BJ (cell line): Measurements from ENCODE around the gene KLHDC4. TPM values are rescaled to one million over a fixed set of nuclear protein-coding genes. Genes with fewer than 3 reads are reported as not detected.
A peak's percentile ranks its signal among the peaks of the same experiment; 100 is the strongest.
"Not testable (repeated sequence)": the region's sequence is repeated elsewhere in the genome, so short reads cannot be mapped to it uniquely, and the experiment has no call there.

Source experiments
- CTCF ChIA-PET: fragments of 350-600 bp; formaldehyde crosslinking; extraction: SDS; loops from one replicate; lab custom pipeline; 2021; ENCODE audit warnings: antibody characterized with exemption, inconsistent platforms; lab: Yijun Ruan, JAX
- POLR2A ChIA-PET: fragments of 300-600 bp; sonication (Branson Sonifier 250); formaldehyde crosslinking; extraction: SDS; loops from one replicate; lab custom pipeline; 2021; ENCODE audit warnings: antibody characterized with exemption; lab: Charles Lee
- DNase-seq: peaks from one replicate; pipeline ENCODE4 v3.0.0-alpha.2; 2011; ENCODE audit warnings: low read depth
- H3K27me3 ChIP-seq: 2 replicates; pipeline ENCODE4 v1.6.0; 2011; ENCODE audit warnings: low read length; ENCODE audit not compliant: control insufficient read depth, insufficient read depth
- H3K36me3 ChIP-seq: 2 replicates; pipeline ENCODE4 v1.5.1; 2011; ENCODE audit warnings: low read length; ENCODE audit not compliant: control insufficient read depth, insufficient read depth
- H3K4me3 ChIP-seq: 2 replicates; pipeline ENCODE4 v1.5.1; 2011; ENCODE audit warnings: low read depth, mild to moderate bottlenecking, control low read depth, low read length
- polyA plus RNA-seq: library from polyadenylated mRNA; depleted of rRNA; stranded (reverse); fragments of >200 nt; gene quantifications from 2 replicates; pipeline ENCODE4 v1.2.3, GENCODE V29; 2011
- TF ChIP-seq, protein P1 (sequence below): IDR thresholded peaks from 2 replicates; pipeline ENCODE4 v1.5.1; 2011; ENCODE audit warnings: low read depth, mild to moderate bottlenecking, control low read depth, inconsistent platforms, low read length, moderate library complexity; ENCODE audit not compliant: insufficient read depth

The KLHDC4 gene
- polyA plus RNA-seq, 1 experiment = 16.1 TPM

DNA sequence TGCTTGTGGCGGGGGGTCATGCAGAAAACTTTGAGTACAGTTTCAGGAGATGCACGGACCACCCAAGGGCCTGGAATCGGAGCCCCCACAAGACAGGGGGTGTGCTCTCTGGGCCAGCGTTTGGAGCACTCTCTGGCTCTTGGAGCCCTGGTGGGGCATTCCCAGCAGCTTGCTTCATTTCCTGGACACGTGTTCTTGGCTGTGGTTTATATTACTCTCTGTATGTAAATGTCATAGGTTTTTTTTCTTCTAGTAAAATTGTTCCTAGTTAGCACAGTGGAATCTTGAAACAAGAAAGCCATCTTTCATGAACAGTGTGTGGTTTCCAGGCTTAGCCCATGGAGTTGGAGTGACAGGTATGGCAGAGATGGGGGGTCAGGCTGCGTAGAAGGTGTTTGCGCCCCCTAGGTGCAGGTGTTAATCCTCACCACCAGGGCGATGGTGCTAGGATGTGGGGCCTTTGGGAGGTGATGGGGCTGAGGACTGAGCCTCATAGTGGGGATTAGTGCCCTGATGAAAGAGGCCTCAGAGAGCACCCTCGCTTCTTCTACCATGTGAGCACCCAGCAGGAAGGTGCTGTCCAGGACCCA is 83.7 kb downstream of the KLHDC4 start:
- POLR2A ChIA-PET = no interaction called here
- CTCF ChIA-PET = interaction anchor here (1.1 kb wide), 1 partner anchor 109 kb away, joined by 3 read pairs; no protein-coding TSS in a partner anchor
- Histone ChIP-seq H3K27me3 (no peaks in the 10 kb centered on the region; the same call in none of the 2 replicates), H3K4me3 (no peak overlapping the region), H3K36me3 (no peaks in the 10 kb centered on the region)
- DNase-seq = peak; percentile 16
- TF ChIP-seq, protein P1, sequence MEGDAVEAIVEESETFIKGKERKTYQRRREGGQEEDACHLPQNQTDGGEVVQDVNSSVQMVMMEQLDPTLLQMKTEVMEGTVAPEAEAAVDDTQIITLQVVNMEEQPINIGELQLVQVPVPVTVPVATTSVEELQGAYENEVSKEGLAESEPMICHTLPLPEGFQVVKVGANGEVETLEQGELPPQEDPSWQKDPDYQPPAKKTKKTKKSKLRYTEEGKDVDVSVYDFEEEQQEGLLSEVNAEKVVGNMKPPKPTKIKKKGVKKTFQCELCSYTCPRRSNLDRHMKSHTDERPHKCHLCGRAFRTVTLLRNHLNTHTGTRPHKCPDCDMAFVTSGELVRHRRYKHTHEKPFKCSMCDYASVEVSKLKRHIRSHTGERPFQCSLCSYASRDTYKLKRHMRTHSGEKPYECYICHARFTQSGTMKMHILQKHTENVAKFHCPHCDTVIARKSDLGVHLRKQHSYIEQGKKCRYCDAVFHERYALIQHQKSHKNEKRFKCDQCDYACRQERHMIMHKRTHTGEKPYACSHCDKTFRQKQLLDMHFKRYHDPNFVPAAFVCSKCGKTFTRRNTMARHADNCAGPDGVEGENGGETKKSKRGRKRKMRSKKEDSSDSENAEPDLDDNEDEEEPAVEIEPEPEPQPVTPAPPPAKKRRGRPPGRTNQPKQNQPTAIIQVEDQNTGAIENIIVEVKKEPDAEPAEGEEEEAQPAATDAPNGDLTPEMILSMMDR = peak; percentile 44

DNA sequence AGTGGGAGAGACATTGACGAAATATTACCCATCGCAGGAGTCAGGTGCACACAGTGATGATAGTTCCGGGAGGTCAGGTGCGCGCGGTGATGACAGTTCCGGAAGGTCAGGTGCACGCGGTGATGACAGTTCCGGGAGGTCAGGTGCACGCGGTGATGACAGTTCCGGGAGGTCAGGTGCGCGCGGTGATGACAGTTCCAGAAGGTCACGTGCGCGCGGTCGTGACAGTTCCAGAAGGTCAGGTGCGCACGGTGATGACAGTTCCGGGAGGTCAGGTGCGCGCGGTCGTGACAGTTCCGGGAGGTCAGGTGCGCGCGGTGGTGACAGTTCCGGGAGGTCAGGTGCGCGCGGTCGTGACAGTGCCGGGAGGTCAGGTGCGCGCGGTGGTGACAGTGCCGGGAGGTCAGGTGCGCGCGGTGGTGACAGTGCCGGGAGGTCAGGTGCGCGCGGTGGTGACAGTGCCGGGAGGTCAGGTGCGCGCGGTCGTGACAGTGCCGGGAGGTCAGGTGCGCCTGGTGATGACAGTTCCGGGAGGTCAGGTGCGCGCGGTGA is 84.7 kb downstream of the KLHDC4 start:
- H3K4me3 ChIP-seq, POLR2A ChIA-PET, DNase-seq, H3K36me3 ChIP-seq, H3K27me3 ChIP-seq: not testable (repeated sequence)
- CTCF ChIA-PET = interaction anchor here (0.7 to 1.1 kb wide), 2 partner anchors 108 to 125 kb away, joined by 3 to 4 read pairs; no protein-coding TSS in a partner anchor

DNA sequence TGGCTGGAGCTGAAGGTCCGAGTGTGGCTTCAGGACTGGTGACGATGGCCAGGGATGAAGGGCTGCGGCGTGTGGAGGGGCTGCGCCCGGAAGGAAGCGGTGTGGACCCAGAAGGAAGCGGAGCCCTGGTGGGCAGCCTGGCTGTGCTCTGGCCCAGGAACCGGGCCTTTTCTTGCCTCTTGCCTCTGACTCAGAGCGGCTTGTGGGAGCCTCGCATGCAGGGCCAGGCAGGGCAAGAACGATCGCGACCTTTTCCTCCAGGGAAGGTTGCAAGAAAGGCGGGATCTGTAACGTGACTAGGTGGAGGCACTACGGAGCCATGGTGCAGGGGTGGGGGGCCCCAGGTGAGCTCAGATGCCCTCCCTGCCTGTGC is 85.5 kb downstream of the KLHDC4 start:
- TF ChIP-seq, protein P1 = no peak
- POLR2A ChIA-PET = no interaction called here
- CTCF ChIA-PET = interaction anchor here (0.7 kb wide), 1 partner anchor 124 kb away, joined by 4 read pairs; no protein-coding TSS in a partner anchor

DNA sequence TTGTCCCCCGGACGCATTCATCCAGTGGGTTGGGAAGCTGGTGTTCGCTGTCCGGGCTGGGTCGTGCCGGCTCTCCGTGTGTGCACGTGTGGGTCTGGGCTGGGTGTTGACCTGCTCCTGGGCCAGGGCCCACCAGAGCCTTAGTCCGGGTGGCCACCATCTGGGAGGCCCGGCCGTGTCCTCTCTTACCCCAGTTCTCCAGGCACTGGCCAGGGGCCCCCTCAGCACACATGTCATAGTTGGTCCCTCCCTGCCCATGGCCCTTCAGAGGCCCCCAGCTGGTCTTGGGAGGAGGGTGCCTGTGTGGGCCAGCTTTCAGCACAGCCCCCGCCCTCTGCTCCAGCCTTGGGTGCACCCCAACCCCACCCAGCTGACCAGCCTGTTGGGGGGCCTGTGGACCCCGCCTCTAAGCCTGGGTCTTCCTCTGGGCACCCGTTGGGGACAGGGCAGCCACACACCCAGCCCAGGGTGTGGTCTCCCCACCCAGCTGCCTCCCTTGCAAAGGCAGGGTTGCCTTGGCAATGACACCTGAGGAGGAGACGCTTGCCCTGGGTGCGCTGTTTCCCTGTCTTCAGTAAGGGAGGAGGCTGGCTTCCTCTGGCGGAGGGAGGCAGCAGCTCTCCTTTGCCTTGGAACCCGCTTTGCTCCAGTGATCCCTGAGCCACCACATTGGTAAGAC is 86.1 kb downstream of the KLHDC4 start:
- TF ChIP-seq, protein P1 = no peak
- Histone ChIP-seq H3K36me3 (no peaks in the 10 kb centered on the region), H3K27me3 (no peaks in the 10 kb centered on the region; the same call in 1 of the 2 replicates), H3K4me3 (no peak overlapping the region)
- ChIA-PET POLR2A (no interaction called here), CTCF (no interaction called here)
- DNase-seq = no peak

More for the DNA sequence above, 85.5 kb downstream of the KLHDC4 start:
- Histone ChIP-seq H3K27me3 (no peaks in the 10 kb centered on the region; the same call in 1 of the 2 replicates), H3K36me3 (no peaks in the 10 kb centered on the region), H3K4me3 (no peak overlapping the region)
- no peak for DNase-seq

DNA sequence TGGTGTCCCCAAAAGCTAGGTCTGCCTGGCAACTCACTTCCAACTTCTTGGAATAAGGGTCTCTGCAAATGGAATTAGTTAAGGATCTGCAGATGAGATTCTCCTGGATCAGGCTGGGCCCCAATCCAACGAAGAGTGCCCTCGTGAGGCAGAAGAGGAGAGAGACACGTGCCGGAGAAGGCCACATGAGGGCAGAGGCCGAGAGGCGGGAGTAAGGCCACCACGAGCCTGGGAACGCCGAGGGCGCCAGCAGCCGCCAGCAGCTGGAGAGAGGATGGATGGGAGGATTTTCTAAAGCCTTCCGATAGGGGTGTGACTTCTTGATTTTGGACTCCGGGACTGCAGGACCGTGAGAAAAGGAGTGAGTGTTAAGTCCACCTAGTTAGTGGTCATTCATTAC is 87.2 kb downstream of the KLHDC4 start:
- TF ChIP-seq, protein P1 = no peak
- CTCF ChIA-PET = no interaction called here
- POLR2A ChIA-PET = no interaction called here
- H3K36me3 ChIP-seq = no peaks in the 10 kb centered on the region
- no peak for DNase-seq
- H3K4me3 ChIP-seq = no peak overlapping the region
- no peaks in the 10 kb centered on the region; the same call in 1 of the 2 replicates for H3K27me3 ChIP-seq
